ENCODE data around the gene KCNAB1.

Gene KCNAB1

DNA sequence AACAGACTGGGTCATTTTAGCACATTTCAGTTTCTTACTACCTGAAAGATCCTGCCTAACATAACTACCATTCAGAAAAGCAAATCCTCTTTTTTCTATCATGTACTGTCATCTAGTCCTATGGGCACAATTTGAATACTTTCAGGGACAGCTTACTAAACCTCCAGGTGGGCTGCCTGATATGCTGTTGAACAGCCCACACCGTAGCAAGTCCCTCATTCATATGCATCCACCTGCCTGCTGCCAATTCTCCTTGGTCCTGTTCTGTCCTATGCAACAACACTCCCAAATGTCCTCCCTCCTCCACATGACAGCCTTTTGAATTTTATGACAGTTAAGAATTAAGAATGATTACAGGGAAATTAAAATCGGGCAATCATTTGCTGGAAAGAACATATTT lies 137.9 kb downstream of the KCNAB1 start:
- Histone ChIP-seq H3K9me3 (ENCODE audit: control insufficient read depth, low read length) (no peaks in the 10 kb centered on the region), H3K4me1 (ENCODE audit: control insufficient read depth, insufficient read depth, low read depth, low read length) (no peaks in the 10 kb centered on the region), H3K23ac (ENCODE audit: low read length in 2 of 2) (no peak overlapping the region), H3K79me1 (replicated peaks; ENCODE audit: low read length, poor library complexity, severe bottlenecking) (no peaks in the 10 kb centered on the region), H3K4me3 (ENCODE audit: insufficient read depth in 1 of 2, low read depth in 1 of 2, low read length in 2 of 2) (no peak overlapping the region), H2BK120ac (ENCODE audit: low read depth, low read length) (no peak overlapping the region), H3K18ac (ENCODE audit: low read depth in 1 of 2, low read length in 2 of 2) (no peak overlapping the region), H3K27ac (ENCODE audit: low read length, poor library complexity, severe bottlenecking) (no peak overlapping the region), H3K14ac (ENCODE audit: low read length in 2 of 2) (no peak overlapping the region), H3K4ac (ENCODE audit: low read depth in 1 of 2, low read length in 2 of 2) (no peak overlapping the region), H2BK15ac (ENCODE audit: low read depth, poor library complexity, severe bottlenecking) (no peak overlapping the region), H3K4me2 (ENCODE audit: low read length, poor library complexity, severe bottlenecking) (no peak overlapping the region), H2AK5ac (ENCODE audit: low read length, severe bottlenecking) (no peak overlapping the region), H4K91ac (ENCODE audit: low read length) (no peak overlapping the region), H3K27me3 (ENCODE audit: control insufficient read depth in 1 of 2, insufficient read depth in 1 of 2, low read length in 2 of 2) (no peaks in the 10 kb centered on the region), H2BK12ac (ENCODE audit: low read length in 2 of 2) (no peak overlapping the region), H2BK5ac (ENCODE audit: low read depth, low read length, poor library complexity, severe bottlenecking) (no peak overlapping the region), H3K36me3 (ENCODE audit: control insufficient read depth in 1 of 2, insufficient read depth in 2 of 2, low read depth in 1 of 2, low read length in 2 of 2) (no peaks in the 10 kb centered on the region), H3K9ac (ENCODE audit: low read length) (no peak overlapping the region), H2AFZ (ENCODE audit: low read depth, low read length) (no peak overlapping the region), H4K8ac (ENCODE audit: low read length) (no peak overlapping the region)
- DNase-seq, result no peak
- WGBS, result 94% methylated on average over 1 of the region's 2 CpGs

DNA sequence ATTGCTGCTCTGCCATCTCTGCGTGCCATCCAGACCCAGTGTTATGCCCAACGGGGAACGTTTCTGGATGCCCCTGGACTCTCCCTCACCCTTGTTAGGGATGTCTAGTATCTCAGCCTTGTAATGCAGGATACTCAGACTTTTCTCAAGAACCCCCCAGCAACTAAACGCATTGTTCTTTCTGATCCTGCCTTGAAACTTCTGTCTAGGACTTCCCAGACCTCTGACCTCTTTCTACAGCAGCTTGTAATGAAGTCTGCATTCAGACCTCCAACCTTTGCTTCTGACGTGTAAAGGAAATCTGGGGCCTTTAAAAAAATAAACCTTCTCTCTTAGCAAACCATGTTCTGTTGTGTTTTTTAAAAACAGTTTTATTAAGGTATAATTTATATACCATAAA lies 139.5 kb downstream of the KCNAB1 start:
- 79% methylated on average over 4 of the region's 5 CpGs for WGBS
- H3K4me1 ChIP-seq (ENCODE audit: control insufficient read depth, insufficient read depth, low read depth, low read length), result no peaks in the 10 kb centered on the region
- H3K9me3 ChIP-seq (ENCODE audit: control insufficient read depth, low read length), result no peaks in the 10 kb centered on the region
- no peak overlapping the region for H2BK5ac ChIP-seq (ENCODE audit: low read depth, low read length, poor library complexity, severe bottlenecking)
- H4K91ac ChIP-seq (ENCODE audit: low read length), result no peak overlapping the region
- H3K79me1 ChIP-seq (replicated peaks; ENCODE audit: low read length, poor library complexity, severe bottlenecking), result no peaks in the 10 kb centered on the region
- no peak overlapping the region for H2AK5ac ChIP-seq (ENCODE audit: low read length, severe bottlenecking)
- H3K9ac ChIP-seq (ENCODE audit: low read length), result no peak overlapping the region
- no peak overlapping the region for H3K18ac ChIP-seq (ENCODE audit: low read depth in 1 of 2, low read length in 2 of 2)
- no peak overlapping the region for H3K14ac ChIP-seq (ENCODE audit: low read length in 2 of 2)
- no peak overlapping the region for H3K4me2 ChIP-seq (ENCODE audit: low read length, poor library complexity, severe bottlenecking)
- H3K27me3 ChIP-seq (ENCODE audit: control insufficient read depth in 1 of 2, insufficient read depth in 1 of 2, low read length in 2 of 2), result no peaks in the 10 kb centered on the region
- H2BK12ac ChIP-seq (ENCODE audit: low read length in 2 of 2), result no peak overlapping the region
- no peak overlapping the region for H2AFZ ChIP-seq (ENCODE audit: low read depth, low read length)
- no peak overlapping the region for H3K4ac ChIP-seq (ENCODE audit: low read depth in 1 of 2, low read length in 2 of 2)
- no peak overlapping the region for H4K8ac ChIP-seq (ENCODE audit: low read length)
- H3K27ac ChIP-seq (ENCODE audit: low read length, poor library complexity, severe bottlenecking), result no peak overlapping the region
- no peak overlapping the region for H3K23ac ChIP-seq (ENCODE audit: low read length in 2 of 2)
- no peak overlapping the region for H3K4me3 ChIP-seq (ENCODE audit: insufficient read depth in 1 of 2, low read depth in 1 of 2, low read length in 2 of 2)
- H3K36me3 ChIP-seq (ENCODE audit: control insufficient read depth in 1 of 2, insufficient read depth in 2 of 2, low read depth in 1 of 2, low read length in 2 of 2), result no peaks in the 10 kb centered on the region
- no peak overlapping the region for H2BK120ac ChIP-seq (ENCODE audit: low read depth, low read length)
- no peak overlapping the region for H2BK15ac ChIP-seq (ENCODE audit: low read depth, poor library complexity, severe bottlenecking)
- DNase-seq, result no peak

DNA sequence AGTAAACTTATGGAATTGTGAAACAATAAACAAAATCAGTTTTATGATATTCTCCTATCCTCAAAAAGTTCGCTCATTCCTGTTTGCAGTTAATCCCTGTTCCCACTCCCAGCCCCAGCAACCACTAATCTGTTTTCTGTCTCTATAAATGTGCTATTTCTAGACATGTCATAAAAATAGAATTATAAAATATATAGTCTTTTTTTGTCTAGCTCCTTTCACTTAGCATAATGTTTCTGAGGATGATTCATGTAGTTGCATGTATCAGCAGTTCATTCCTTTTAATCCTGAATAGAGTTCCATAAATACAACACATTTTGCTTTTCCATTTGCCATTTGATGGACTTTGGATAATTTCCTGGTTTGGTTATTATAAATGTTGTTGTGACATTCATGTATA lies 140.0 kb downstream of the KCNAB1 start:
- H4K91ac ChIP-seq (ENCODE audit: low read length), result no peak overlapping the region
- H3K4me1 ChIP-seq (ENCODE audit: control insufficient read depth, insufficient read depth, low read depth, low read length), result no peaks in the 10 kb centered on the region
- H2BK5ac ChIP-seq (ENCODE audit: low read depth, low read length, poor library complexity, severe bottlenecking), result no peak overlapping the region
- no peaks in the 10 kb centered on the region for H3K79me1 ChIP-seq (replicated peaks; ENCODE audit: low read length, poor library complexity, severe bottlenecking)
- no peak for DNase-seq
- H3K14ac ChIP-seq (ENCODE audit: low read length in 2 of 2), result no peak overlapping the region
- H3K27me3 ChIP-seq (ENCODE audit: control insufficient read depth in 1 of 2, insufficient read depth in 1 of 2, low read length in 2 of 2), result no peaks in the 10 kb centered on the region
- no peak overlapping the region for H2BK15ac ChIP-seq (ENCODE audit: low read depth, poor library complexity, severe bottlenecking)
- H2AFZ ChIP-seq (ENCODE audit: low read depth, low read length), result no peak overlapping the region
- no peak overlapping the region for H2AK5ac ChIP-seq (ENCODE audit: low read length, severe bottlenecking)
- no peak overlapping the region for H2BK12ac ChIP-seq (ENCODE audit: low read length in 2 of 2)
- H3K9ac ChIP-seq (ENCODE audit: low read length), result no peak overlapping the region
- H2BK120ac ChIP-seq (ENCODE audit: low read depth, low read length), result no peak overlapping the region
- no CpG with 5 or more reads among the region's 1 CpG for WGBS
- no peak overlapping the region for H3K27ac ChIP-seq (ENCODE audit: low read length, poor library complexity, severe bottlenecking)
- H3K23ac ChIP-seq (ENCODE audit: low read length in 2 of 2), result no peak overlapping the region
- no peaks in the 10 kb centered on the region for H3K9me3 ChIP-seq (ENCODE audit: control insufficient read depth, low read length)
- no peaks in the 10 kb centered on the region for H3K36me3 ChIP-seq (ENCODE audit: control insufficient read depth in 1 of 2, insufficient read depth in 2 of 2, low read depth in 1 of 2, low read length in 2 of 2)
- H3K4ac ChIP-seq (ENCODE audit: low read depth in 1 of 2, low read length in 2 of 2), result no peak overlapping the region
- H3K18ac ChIP-seq (ENCODE audit: low read depth in 1 of 2, low read length in 2 of 2), result no peak overlapping the region
- H3K4me3 ChIP-seq (ENCODE audit: insufficient read depth in 1 of 2, low read depth in 1 of 2, low read length in 2 of 2), result no peak overlapping the region
- no peak overlapping the region for H4K8ac ChIP-seq (ENCODE audit: low read length)
- no peak overlapping the region for H3K4me2 ChIP-seq (ENCODE audit: low read length, poor library complexity, severe bottlenecking)

DNA sequence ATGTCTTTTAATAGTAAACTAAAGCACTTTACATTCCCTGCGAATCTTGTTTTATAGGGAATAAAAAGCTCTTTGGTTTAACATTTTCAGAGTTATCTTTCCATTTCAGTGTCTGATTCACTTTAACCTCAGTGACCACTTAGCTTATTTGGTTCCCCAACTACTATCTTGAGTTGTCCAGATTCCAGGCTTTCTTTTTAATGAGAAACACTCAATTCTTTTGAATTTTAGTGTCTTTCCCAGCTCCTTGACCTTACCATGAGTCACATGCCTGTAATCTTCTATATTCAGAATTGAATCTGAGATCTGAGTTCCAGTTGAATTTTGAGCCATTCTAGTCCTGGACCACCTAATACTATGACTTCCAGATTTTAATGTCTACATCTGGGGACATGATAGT lies 144.4 kb downstream of the KCNAB1 start:
- H3K4me3 ChIP-seq (ENCODE audit: insufficient read depth in 1 of 2, low read depth in 1 of 2, low read length in 2 of 2), result no peak overlapping the region
- H2AK5ac ChIP-seq (ENCODE audit: low read length, severe bottlenecking), result no peak overlapping the region
- no peak for DNase-seq
- H3K36me3 ChIP-seq (ENCODE audit: control insufficient read depth in 1 of 2, insufficient read depth in 2 of 2, low read depth in 1 of 2, low read length in 2 of 2), result no peaks in the 10 kb centered on the region
- H2AFZ ChIP-seq (ENCODE audit: low read depth, low read length), result no peak overlapping the region
- no peaks in the 10 kb centered on the region for H3K4me1 ChIP-seq (ENCODE audit: control insufficient read depth, insufficient read depth, low read depth, low read length)
- no peaks in the 10 kb centered on the region for H3K79me1 ChIP-seq (replicated peaks; ENCODE audit: low read length, poor library complexity, severe bottlenecking)
- no peak overlapping the region for H3K9ac ChIP-seq (ENCODE audit: low read length)
- H3K14ac ChIP-seq (ENCODE audit: low read length in 2 of 2), result no peak overlapping the region
- no peak overlapping the region for H3K4ac ChIP-seq (ENCODE audit: low read depth in 1 of 2, low read length in 2 of 2)
- H4K8ac ChIP-seq (ENCODE audit: low read length), result no peak overlapping the region
- WGBS, result 91% methylated on average over 1 of the region's 1 CpG
- H2BK120ac ChIP-seq (ENCODE audit: low read depth, low read length), result no peak overlapping the region
- no peak overlapping the region for H3K23ac ChIP-seq (ENCODE audit: low read length in 2 of 2)
- no peak overlapping the region for H2BK12ac ChIP-seq (ENCODE audit: low read length in 2 of 2)
- H2BK15ac ChIP-seq (ENCODE audit: low read depth, poor library complexity, severe bottlenecking), result no peak overlapping the region
- no peak overlapping the region for H2BK5ac ChIP-seq (ENCODE audit: low read depth, low read length, poor library complexity, severe bottlenecking)
- no peaks in the 10 kb centered on the region for H3K27me3 ChIP-seq (ENCODE audit: control insufficient read depth in 1 of 2, insufficient read depth in 1 of 2, low read length in 2 of 2)
- H3K4me2 ChIP-seq (ENCODE audit: low read length, poor library complexity, severe bottlenecking), result no peak overlapping the region
- H3K9me3 ChIP-seq (ENCODE audit: control insufficient read depth, low read length), result no peaks in the 10 kb centered on the region
- no peak overlapping the region for H3K27ac ChIP-seq (ENCODE audit: low read length, poor library complexity, severe bottlenecking)
- H3K18ac ChIP-seq (ENCODE audit: low read depth in 1 of 2, low read length in 2 of 2), result no peak overlapping the region
- H4K91ac ChIP-seq (ENCODE audit: low read length), result no peak overlapping the region
